NCI-H446 treated with DMSO at 0.1 percent for 48 hours (cell line): Measurements from ENCODE around the gene TXNRD2.

Source experiments
- DNase-seq: peaks from one replicate; lab custom pipeline; 2025; lab: John Stamatoyannopoulos, UW

TXNRD2 gene

GRCh38 chr22:19875531-19876313, 65.9 kb downstream of the TXNRD2 start:
- no peak for DNase-seq

DNA sequence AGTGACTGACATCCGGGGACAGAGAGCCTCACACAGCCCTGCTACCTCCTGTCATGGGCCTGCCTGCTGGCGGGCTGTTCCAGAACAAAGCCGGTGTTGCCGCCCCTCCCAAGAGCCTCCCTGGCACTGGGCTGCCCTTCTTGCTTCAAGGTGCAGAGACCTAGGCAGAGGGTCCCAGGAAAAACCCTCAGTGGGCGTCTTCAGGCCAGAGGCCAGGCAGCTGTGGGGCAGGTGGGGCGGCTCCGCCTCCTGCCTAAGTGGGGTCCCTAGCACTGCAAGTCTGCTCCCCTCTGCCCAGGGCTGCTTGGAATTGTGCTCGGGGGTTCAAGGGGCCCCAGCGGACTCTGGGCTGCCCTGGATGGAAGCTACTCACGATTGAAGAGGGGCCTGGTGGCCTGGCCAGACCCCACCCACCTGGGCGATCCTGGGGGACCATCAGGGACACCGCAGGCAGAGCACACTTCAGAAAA, 66.5 kb downstream of the TXNRD2 start:
- no peak for DNase-seq

DNA sequence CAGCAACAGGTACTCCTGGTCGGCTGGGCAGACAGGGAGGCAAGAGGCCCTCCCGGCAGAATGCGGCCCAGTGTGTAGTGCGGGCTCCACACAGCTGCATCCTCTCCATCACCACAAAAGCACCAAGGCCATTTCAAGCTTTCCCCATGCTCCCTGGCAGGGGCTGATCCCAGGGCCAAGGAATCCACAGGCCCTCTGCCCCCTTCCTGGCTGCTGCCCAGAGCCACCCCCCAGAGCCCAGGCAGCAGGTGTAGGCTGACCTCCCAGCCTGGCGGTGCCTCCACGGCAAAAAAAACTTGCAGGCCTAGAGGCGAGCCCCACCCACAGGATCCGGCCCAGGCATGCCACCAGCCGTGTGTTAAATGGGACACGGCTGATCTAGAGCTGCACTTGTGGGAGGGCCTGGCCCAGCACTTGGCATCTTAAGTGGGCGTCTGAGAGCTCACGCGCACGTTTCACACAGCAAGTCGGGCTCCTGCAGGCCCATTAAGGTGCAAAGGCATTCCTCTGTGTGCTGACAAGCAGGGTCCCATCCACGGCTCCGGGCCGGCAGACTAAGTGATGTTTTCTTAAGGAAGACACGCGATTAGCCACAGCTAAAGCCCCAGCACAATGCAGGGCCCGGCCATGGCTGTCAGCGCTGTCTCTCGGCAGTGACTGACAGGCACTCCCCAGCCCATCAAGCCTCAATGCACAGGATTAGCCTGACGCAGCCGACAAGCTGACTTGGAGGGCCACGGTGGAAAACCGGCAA, 67.1 kb downstream of the TXNRD2 start:
- DNase-seq: no peak

DNA sequence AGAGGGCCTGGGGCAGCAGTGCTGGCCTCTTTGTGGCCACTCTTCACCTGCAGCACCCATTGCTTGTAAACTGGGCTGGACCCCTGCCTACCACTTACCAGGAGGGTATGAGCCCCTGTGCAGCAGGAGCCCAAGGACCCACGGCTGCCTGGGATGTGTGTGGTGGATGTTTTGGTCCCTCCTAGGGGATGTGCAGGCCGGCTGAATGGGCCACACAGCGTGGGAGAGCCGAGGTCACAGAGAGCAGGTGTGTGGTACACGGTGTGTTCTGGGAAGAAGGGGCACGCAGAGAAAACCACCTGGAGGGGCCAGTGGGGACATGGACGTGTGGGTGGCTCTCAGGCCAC, 67.7 kb downstream of the TXNRD2 start:
- DNase-seq: no peak

DNA sequence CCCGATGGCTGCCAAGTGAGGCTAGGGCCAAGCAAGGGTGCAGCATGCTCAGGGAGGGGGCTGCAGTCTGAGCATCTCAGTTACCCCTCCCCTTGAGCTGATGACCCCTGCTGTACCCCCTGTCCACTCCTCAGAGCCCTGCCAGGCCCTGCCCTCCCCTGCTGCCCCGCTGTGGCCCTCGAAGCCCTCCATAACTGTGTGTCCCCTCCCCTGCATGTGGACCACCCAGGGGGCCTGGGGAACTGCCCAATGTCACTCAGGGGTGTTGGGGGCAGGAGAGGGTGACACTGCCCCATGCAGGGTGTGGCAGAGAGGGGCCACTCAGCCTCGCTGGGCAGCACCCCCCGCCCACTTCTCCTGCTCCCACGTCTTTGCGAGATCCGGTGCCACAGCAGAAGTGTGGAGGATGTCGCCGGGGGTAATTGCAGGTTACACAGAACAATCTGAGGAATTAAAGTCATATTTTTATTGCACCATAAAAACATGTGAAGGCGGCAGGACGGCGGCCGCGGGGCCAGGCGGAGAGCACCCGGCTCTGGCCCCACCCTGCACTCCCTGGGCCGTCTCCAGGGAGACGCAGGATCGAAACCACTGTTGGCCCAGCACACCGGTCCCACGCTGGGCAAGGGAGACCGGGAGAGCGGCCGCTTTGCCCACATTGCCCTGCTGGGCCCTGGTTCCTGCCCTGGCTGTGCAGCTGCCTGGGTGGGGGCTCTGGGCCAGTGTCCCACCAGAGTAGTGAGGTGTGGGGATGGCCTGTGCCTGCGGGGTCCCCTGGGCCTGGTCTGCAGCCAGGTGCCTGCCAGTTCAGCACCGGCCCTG, 68.3 kb downstream of the TXNRD2 start:
- no peak for DNase-seq

DNA sequence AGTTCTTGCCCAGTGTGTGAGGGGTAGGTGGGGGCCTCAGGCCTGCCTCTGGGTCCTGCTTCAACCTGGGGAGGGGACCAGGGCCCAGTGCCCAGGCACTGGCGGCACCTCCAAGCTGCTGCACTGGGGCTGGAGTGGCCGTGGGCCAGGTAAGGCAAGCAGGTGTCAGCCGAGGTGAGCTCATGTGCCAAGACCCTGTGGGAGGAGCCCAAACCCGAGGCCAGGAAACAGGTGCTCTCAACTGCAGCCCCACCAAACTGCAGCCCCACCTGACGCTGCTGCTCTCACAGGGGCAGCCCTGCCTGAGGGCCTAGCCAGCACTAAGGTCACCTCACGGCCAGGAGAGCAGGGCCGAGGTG, 68.9 kb downstream of the TXNRD2 start:
- DNase-seq: no peak

GRCh38 chr22:19871845-19872778, 69.5 kb downstream of the TXNRD2 start:
- DNase-seq: no peak

DNA sequence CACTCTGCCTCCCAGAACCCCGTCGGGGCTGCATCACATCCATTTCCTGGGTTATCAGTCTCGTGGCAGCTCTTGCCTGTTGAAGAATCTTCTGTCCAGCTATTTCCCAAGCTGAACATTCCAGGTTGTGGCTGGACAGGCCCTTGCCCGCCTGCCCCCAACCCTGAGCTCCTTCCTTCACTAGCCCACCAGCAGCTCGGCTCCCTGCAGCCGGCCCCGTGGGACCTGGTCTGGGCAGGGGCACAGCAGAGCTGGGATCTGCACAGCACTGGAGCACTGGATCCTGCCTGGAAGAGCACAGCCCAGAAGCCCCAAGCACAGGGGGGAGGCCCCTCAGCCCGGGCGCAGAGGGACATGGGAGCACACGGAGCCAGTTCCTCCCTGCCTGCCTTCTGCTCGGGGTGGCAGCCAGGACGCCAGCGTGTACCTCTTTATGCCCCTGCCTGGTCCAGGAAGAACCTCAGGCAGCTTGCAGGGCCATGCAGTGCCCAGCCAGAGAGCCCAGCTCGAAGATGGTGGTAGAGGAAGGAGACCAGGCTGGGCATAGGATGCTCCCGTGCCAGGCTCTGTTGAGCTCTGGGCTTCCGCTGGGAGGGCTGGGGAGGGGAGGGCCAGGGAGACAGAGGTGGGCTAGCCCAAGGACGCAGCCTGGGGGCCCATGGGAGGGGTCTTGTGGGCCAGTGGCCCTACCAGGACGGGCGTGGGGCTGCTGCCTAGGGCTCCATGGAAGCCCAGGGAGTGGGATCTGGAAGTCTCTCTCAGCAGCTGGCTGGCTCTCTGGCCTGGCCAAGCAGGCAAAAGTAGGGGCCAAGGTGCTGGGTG, 70.4 kb downstream of the TXNRD2 start:
- DNase-seq: no peak

DNA sequence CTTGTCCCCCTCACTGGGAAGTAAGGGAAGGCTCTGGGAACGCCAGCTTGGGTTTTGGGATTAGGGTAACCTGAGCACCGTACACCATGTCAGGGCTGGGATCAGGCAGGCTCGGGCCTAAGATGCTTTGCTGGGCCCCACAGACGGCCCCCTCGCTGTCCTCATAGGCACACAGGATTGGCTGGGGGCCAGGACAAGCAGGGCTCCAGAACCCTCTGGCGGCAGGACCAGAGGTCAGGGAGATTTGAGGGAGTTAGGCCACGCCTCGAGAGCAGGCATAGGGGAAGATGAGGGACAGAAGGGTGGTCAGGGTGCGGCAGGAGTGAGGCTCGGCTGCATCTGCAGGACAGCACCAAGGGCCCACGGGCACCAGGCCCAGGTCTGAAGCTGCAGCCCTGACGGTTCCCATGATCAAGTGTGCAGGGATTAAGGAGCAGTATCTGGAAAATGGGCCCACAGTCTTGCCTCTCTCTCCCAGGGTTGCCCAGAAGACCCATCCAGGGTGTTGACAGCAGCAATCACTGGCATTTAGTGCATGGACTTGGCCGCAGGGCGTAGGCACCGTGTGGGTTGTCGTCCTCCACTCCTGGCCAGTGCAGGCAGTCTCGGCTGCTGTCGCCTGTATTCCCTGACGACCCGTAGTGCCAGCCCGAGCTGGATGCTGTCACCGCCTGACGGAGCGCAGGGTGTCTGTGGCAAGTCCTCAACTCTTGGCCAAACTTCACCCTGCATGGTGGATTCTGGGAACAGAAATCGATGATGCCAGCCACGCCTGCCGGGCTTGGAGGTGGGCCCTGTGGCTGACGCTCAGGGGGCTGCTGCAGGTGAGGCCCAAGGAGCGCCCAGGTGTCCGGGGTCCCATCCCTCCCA, 71.2 kb downstream of the TXNRD2 start:
- DNase-seq: no peak

GRCh38 chr22:19869497-19870152, 72.0 kb downstream of the TXNRD2 start:
- DNase-seq: no peak

- DNase-seq: no peak
Measured at GRCh38 chr22:19868773-19869471, 72.7 kb downstream of the TXNRD2 start.

DNA sequence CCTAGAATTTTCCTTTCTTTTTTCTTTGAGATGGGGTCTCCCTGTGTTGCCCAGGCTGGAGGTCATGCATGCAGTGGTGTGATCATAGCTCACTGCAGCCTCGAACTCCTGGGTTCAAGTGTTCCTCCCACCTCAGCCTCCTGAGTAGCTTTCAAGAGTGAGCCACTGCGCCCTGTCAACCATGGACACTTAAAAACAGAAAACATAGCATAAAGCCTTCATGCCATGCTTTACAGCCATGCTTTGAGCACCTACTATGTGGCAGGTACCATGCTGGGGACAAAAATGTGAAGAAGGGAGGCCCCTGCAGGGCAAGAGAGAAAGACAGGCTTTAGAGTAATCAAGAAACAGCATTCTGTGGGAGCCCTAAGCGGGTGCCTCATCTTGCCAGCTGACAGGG, 73.3 kb downstream of the TXNRD2 start:
- DNase-seq: no peak

- no peak for DNase-seq
Measured at GRCh38 chr22:19867617-19868016, 74.0 kb downstream of the TXNRD2 start.

- DNase-seq: no peak
Measured at GRCh38 chr22:19866665-19867009, 75.0 kb downstream of the TXNRD2 start.

- no peak for DNase-seq
Measured at GRCh38 chr22:19865141-19865829, 76.3 kb downstream of the TXNRD2 start.

- DNase-seq: no peak
Measured at GRCh38 chr22:19864538-19865106, 77.0 kb downstream of the TXNRD2 start.

- DNase-seq: no peak
Measured at GRCh38 chr22:19863571-19863970, 78.0 kb downstream of the TXNRD2 start.
